ENCODE measurements around the gene PRAC2.

Gene PRAC2

DNA sequence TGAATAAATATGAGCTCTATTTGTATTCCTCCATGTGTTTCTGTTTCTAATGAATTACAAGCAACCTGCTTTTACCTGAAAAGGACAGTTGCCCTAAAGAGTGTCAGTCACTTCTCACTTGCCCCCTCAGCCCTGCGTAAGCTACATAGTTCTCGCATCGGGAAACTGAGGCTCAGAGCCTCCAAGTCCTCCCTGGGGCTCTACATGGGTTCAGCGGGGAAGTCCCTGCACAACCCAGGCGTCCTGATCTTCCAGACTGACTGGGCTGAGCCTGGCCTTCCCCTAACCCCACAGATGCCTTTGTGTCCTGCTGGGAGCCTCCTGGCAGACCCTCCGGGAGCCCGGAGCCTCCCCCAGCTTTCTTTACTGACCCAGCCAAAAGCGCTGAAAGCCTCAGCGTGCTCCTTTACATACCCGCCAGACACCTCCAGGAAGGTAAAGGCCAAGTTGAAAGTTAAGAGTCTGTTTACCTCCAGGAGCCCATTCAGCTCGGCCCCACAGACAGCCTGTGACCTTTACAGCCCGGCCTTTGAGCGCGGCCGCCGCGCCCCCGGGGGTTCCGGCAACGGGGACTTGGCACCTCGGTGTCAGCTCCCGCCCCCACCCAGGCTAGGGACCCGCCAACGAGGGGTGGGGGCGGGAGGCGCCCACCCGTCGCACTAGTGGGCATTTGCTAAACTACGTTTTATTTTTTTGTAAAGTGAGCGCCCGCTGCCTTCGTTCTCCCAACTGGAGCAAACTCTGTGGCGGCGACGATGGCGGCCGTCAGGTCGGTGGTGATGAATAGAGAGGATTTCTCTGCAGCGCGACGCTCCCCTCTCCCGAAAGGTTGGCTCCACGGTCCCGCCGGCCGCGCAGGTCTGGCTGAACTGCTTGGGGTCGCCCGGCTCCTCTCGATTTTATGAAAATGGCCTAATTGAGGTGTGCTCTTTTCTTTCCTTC, 10.0 kb downstream of the PRAC2 start:
- TF ChIP-seq SPI1 (IDR thresholded peaks at IDR 0.05; ENCODE audit: low read depth, low read length) = no peak
- TF ChIP-seq POLR2AphosphoS5 (IDR thresholded peaks at IDR 0.05; ENCODE audit: low read depth, low read length) = no peak
- no peak for TF ChIP-seq PAX5 (IDR thresholded peaks at IDR 0.05; ENCODE audit: insufficient read depth, low read length, severe bottlenecking)
- TF ChIP-seq POLR2A (IDR thresholded peaks at IDR 0.05; ENCODE audit: low read depth, low read length) = no peak
- TF ChIP-seq TAF1 (IDR thresholded peaks at IDR 0.05; ENCODE audit: low read depth, low read length) = no peak
- no peak for TF ChIP-seq POU2F2 (IDR thresholded peaks at IDR 0.05; ENCODE audit: low read depth, low read length)
- no peak for FAIRE-seq
- DNase-seq (ENCODE audit: insufficient read length, low spot score) = no peak

DNA sequence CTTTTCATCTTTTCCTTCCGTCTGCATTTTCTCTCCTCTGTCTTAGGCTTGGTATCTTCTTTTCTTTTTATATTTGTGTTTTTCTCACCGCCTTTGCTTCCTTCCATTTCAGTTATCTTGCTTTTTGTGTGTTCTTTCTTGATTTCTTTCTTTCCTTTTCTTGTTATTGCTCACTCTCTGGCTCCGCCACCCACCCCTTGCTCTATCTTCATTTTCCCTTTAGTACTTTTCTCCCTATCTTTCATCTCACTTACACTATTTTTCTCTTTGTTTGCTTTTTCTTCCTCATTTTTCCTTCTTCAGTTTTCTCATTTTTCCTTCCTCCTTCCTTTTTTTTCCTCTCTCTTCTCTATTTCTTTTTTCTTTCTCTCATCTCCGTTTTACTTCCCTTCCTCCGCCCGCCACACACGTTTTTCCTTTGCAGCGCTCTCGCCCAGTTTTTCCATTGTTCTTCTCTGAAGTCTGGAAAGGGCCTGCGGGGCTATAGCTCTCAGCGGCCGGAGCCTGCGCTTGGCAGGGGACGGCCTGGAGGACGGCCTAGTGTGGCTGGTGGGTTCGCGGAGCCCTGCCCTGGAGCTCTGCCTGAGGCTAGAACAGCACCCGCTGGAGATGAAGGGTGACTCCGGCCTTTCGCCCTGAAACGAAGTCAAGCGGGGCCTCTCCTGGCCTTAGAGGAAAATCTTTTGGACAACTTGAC, 10.8 kb downstream of the PRAC2 start:
- FAIRE-seq (no peak), DNase-seq (ENCODE audit: insufficient read length, low spot score) (no peak)
- TF ChIP-seq POLR2A (IDR thresholded peaks at IDR 0.05; ENCODE audit: low read depth, low read length) = no peak
- no peak for TF ChIP-seq POU2F2 (IDR thresholded peaks at IDR 0.05; ENCODE audit: low read depth, low read length)
- no peak for TF ChIP-seq TAF1 (IDR thresholded peaks at IDR 0.05; ENCODE audit: low read depth, low read length)
- TF ChIP-seq PAX5 (IDR thresholded peaks at IDR 0.05; ENCODE audit: insufficient read depth, low read length, severe bottlenecking) = no peak
- TF ChIP-seq POLR2AphosphoS5 (IDR thresholded peaks at IDR 0.05; ENCODE audit: low read depth, low read length) = no peak
- TF ChIP-seq SPI1 (IDR thresholded peaks at IDR 0.05; ENCODE audit: low read depth, low read length) = no peak

DNA sequence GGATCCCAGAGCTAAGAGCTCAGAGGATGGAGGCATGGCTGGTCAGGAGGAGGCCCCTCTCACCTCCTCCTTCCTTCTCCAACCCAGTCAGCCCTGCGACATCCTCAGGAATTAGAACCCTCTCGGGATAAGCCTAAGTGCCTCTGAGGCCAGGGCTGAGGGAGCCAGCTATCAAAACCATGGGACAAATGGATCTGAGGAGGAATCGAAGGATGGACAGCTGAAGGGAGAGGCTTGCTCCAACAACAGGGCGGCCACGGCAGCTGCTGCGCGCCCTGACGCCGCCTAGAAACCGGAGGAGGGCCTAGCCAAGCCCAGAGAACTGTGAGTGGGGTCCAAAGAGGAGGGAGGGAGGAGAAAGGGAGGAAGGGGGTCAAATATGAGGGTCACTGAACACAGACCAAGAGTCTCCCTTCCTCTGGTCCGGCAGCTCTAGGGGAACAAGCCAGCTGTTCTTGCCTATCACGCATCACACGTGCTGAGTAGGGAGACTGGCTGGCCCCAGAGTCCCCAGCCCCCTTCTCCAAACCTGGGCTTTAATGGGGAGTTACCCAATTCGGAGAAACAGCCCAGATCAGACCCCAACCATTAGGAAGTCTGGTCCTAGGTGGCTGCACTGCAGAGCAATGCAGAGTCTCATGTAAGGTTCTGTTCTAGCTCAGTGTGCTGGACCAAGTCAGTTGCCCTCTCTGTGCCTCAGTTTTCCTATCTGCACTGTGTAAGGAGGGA, 11.5 kb downstream of the PRAC2 start:
- TF ChIP-seq TAF1 (IDR thresholded peaks at IDR 0.05; ENCODE audit: low read depth, low read length) (no peak), POU2F2 (IDR thresholded peaks at IDR 0.05; ENCODE audit: low read depth, low read length) (no peak), PAX5 (IDR thresholded peaks at IDR 0.05; ENCODE audit: insufficient read depth, low read length, severe bottlenecking) (no peak), POLR2AphosphoS5 (IDR thresholded peaks at IDR 0.05; ENCODE audit: low read depth, low read length) (no peak), POLR2A (IDR thresholded peaks at IDR 0.05; ENCODE audit: low read depth, low read length) (no peak), SPI1 (IDR thresholded peaks at IDR 0.05; ENCODE audit: low read depth, low read length) (no peak)
- FAIRE-seq = no peak
- no peak for DNase-seq (ENCODE audit: insufficient read length, low spot score)

DNA sequence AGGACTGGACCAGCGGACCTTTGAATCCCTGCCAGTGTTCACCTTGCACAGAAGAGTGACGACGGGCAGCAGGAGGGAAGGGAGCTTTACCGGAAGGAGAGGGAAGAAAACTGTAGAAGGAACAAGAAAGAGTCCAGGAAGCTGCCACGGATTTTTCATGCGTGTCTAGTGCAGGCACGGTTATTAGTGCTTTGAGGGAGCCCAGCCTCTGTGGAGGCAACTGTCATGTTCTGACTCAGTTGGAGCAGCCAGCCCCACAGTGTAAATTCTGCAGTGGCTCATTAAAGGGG, 12.0 kb downstream of the PRAC2 start:
- TF ChIP-seq POLR2A (IDR thresholded peaks at IDR 0.05; ENCODE audit: low read depth, low read length) (no peak), TAF1 (IDR thresholded peaks at IDR 0.05; ENCODE audit: low read depth, low read length) (no peak), POU2F2 (IDR thresholded peaks at IDR 0.05; ENCODE audit: low read depth, low read length) (no peak), SPI1 (IDR thresholded peaks at IDR 0.05; ENCODE audit: low read depth, low read length) (no peak), POLR2AphosphoS5 (IDR thresholded peaks at IDR 0.05; ENCODE audit: low read depth, low read length) (no peak), PAX5 (IDR thresholded peaks at IDR 0.05; ENCODE audit: insufficient read depth, low read length, severe bottlenecking) (no peak)
- no peak for FAIRE-seq
- no peak for DNase-seq (ENCODE audit: insufficient read length, low spot score)

DNA sequence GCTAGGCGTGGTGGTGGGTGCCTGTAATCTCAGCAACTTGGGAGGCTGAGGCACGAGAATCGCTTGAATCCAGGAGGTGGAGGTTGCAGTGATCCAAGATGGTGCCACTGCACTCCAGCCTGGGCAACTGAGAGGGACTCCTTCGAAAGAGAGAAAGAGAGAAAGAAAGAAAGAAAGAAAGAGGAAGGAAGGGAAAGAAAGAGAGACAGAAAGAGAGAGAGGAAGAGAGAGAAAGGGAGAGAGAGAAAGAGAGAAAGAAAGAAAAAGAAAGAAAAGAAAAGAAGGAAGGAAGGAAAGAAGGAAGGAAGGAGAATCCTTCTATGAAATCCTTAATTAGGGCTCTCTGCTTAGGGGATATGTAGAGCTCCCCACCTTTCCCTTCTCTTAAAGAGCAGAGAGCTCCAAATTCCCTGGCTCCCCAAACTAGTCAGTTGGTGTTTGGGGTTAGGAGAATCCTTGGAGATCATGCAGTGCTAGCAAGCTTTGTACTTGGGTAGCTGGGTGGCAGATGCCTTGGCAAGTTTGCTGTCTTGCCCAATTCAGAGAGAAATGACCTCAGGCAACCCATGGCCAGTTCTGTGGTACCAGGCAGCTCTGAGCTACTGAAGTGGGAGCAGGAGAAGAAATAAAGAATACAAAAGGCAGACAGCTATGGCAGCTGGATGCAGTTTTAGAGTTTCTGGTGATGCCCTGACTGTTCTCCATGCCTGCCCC, 14.5 kb downstream of the PRAC2 start:
- no peak for DNase-seq (ENCODE audit: insufficient read length, low spot score)
- no peak for FAIRE-seq
- TF ChIP-seq TAF1 (IDR thresholded peaks at IDR 0.05; ENCODE audit: low read depth, low read length) = no peak
- TF ChIP-seq POU2F2 (IDR thresholded peaks at IDR 0.05; ENCODE audit: low read depth, low read length) = no peak

DNA sequence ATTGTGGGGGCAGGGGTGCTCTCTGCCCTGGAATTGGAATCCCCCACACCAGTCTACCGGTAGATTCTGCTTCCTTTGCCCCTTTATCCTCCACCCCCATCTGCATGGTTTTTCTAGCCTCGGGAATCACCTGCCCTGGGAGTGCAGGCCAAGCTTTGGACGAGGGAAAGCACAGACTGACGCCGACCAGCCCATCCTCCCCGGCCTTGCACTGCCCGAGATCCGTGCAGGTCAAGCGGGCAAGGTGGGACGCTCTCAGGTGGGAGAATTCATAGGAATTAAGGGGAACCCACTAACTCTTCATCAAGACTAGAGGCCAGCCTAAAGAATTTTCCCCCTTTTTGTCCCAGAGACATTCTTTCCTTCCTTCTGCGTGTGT, 15.4 kb downstream of the PRAC2 start:
- DNase-seq (ENCODE audit: insufficient read length, low spot score) (no peak), FAIRE-seq (no peak)
- TF ChIP-seq TAF1 (IDR thresholded peaks at IDR 0.05; ENCODE audit: low read depth, low read length) (no peak), POLR2A (IDR thresholded peaks at IDR 0.05; ENCODE audit: low read depth, low read length) (no peak), POU2F2 (IDR thresholded peaks at IDR 0.05; ENCODE audit: low read depth, low read length) (no peak)

DNA sequence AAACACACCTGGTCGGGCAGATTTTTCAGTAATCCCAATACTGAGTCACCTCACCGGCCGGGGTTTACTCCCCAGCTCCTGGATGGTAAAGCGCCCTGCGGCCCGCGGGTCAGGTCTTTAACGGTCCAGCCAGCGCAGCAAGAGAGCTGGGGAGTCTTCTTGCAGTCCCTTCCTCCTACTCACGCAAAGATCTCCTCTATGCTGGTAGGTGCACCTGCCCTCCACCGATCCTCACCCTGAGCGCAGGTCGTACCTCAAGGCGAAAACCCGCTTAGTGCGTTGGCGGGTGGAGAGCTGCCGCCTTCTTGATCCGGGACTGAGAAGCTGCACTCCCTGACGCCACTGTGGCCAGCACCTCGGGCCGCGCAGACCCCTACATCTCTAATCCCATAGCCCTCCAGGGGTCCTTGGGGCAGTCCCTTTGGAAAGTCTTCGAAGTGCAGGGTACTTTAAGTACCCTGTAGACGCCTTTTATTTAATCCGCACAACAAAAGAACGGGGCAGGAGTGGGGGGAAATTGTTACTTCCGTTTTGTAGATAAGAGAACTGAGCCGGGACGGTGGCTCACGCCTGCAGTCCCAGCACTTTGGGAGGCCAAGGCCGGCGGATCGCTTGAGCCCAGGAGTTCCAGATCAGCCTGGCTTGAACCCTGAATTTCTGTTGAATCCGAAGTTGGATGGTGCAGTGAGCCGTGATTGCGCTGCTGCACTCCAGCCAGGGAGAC, 16.0 kb downstream of the PRAC2 start:
- TF ChIP-seq POLR2A (IDR thresholded peaks at IDR 0.05; ENCODE audit: low read depth, low read length) = no peak
- no peak for TF ChIP-seq POU2F2 (IDR thresholded peaks at IDR 0.05; ENCODE audit: low read depth, low read length)
- no peak for TF ChIP-seq PAX5 (IDR thresholded peaks at IDR 0.05; ENCODE audit: insufficient read depth, low read length, severe bottlenecking)
- no peak for TF ChIP-seq POLR2AphosphoS5 (IDR thresholded peaks at IDR 0.05; ENCODE audit: low read depth, low read length)
- no peak for TF ChIP-seq TAF1 (IDR thresholded peaks at IDR 0.05; ENCODE audit: low read depth, low read length)
- no peak for TF ChIP-seq SPI1 (IDR thresholded peaks at IDR 0.05; ENCODE audit: low read depth, low read length)
- FAIRE-seq (no peak), DNase-seq (ENCODE audit: insufficient read length, low spot score) (no peak)

DNA sequence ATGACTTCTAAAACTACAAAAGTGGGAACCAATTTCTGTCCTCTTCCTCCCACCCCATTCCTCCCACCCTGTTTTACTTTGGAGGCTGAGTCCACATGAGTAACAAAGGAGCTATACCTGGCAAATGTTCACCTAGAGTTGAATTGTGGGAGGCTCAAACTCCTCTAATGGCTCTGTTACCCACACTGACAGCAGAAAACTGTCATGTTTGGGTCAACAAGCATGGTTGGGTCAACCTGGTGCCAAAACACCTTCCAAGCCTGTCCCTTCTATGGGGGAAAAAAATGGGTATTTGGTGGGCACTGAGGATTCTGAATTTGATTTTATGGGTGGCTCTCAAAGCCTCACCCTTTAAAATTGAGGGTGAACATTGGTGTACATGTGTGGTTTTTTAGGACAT, 17.6 kb downstream of the PRAC2 start:
- no peak for FAIRE-seq
- TF ChIP-seq POLR2A (IDR thresholded peaks at IDR 0.05; ENCODE audit: low read depth, low read length) (no peak), TAF1 (IDR thresholded peaks at IDR 0.05; ENCODE audit: low read depth, low read length) (no peak), POU2F2 (IDR thresholded peaks at IDR 0.05; ENCODE audit: low read depth, low read length) (no peak), SPI1 (IDR thresholded peaks at IDR 0.05; ENCODE audit: low read depth, low read length) (no peak), POLR2AphosphoS5 (IDR thresholded peaks at IDR 0.05; ENCODE audit: low read depth, low read length) (no peak), PAX5 (IDR thresholded peaks at IDR 0.05; ENCODE audit: insufficient read depth, low read length, severe bottlenecking) (no peak)
- no peak for DNase-seq (ENCODE audit: insufficient read length, low spot score)

Data from GM12891 (cell line).